ENCODE measurements around the gene PRAMEF15.
"Not testable (repeated sequence)": the region's sequence is repeated elsewhere in the genome, so short reads cannot be mapped to it uniquely, and the experiment has no call there.

- TF ChIP-seq SUZ12 (IDR thresholded peaks at IDR 0.05; ENCODE audit: extremely low read depth, insufficient read depth, insufficient read length); YY1 (IDR thresholded peaks at IDR 0.05; ENCODE audit: insufficient read depth, insufficient read length); ZNF274 (IDR thresholded peaks at IDR 0.05; ENCODE audit: low read depth, low read length): not testable (repeated sequence)
Measured at GRCh38 chr1:13285037-13285436, 30.3 kb upstream of the PRAMEF15 start, which contains the start of gene PRAMEF8.

Measured in NT2/D1 (cell line).